ENCODE measurements around the gene HDAC6.

GRCh38 chrX:48752498-48752897 lies 49.4 kb upstream of the HDAC6 start:
- TF ChIP-seq CTCF (IDR thresholded peaks at IDR 0.05), result no peak
- TF ChIP-seq POLR2A (IDR thresholded peaks at IDR 0.05), result no peak

Data from adrenal gland (tissue), 5 donors.